Dendritic cell treated with granulocyte-macrophage colony-stimulating factor and Interleukin-4, amounts not matched to agents 40 ng/mL and 50 ng/mL, for 4 days (primary cell): ENCODE results near the gene WHAMM.
A peak's percentile ranks its signal among the peaks of the same experiment; 100 is the strongest.
"Not testable (repeated sequence)": the region's sequence is repeated elsewhere in the genome, so short reads cannot be mapped to it uniquely, and the experiment has no call there.

Experiments used
- H3K27ac Mint-ChIP-seq: one replicate; pipeline ENCODE4 v1.8.0; 2022; ENCODE audit warnings: mild to moderate bottlenecking, mixed read lengths
- H3K27me3 Mint-ChIP-seq: one replicate; pipeline ENCODE4 v1.8.0; 2022; ENCODE audit warnings: mild to moderate bottlenecking, mixed read lengths
- H3K36me3 Mint-ChIP-seq: one replicate; pipeline ENCODE4 v1.8.0; 2022; ENCODE audit warnings: low read depth, mixed read lengths
- H3K4me1 Mint-ChIP-seq: one replicate; pipeline ENCODE4 v1.8.0; 2022; ENCODE audit warnings: low read depth, mixed read lengths
- H3K4me3 Mint-ChIP-seq: one replicate; pipeline ENCODE4 v1.8.0; 2022; ENCODE audit warnings: mild to moderate bottlenecking, moderate library complexity, mixed read lengths
- H3K9me3 Mint-ChIP-seq: one replicate; pipeline ENCODE4 v1.8.0; 2022; ENCODE audit warnings: mixed read lengths
- intact Hi-C: fragments of 100-400 bp; cut with micrococcal nuclease; formaldehyde crosslinking; loops from one replicate; pipeline ENCODE4 v1.15.0; 2022

Gene WHAMM

GRCh38 chr15:82852941-82853561, 43.6 kb downstream of the WHAMM start:
- Mint-ChIP-seq H3K27ac (peak overlapping the region; percentile 62), H3K4me1 (peaks cover 47% of the 10 kb centered on the region), H3K36me3 (peaks cover 100% of the 10 kb centered on the region)

DNA sequence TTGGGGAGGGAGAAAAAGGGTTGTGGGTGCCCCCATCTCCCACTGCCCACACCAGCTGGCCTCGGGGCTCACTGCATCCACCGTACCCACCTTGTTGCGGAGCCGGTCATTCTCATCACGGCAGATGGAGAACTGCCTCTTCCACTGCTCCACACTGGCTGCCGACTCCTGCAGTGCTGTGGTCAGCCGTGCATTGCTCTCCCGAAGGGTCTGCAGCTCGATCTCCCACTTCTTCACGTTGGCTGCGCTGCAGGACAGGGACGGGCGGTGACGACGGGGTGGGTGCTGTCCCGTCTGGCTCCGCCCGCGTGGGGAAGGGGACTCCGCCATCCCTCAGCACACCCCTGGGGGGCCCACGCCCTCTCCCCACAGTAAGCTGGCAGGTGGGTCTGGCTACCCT, 45.1 kb downstream of the WHAMM start:
- Mint-ChIP-seq H3K36me3 (peaks cover 100% of the 10 kb centered on the region), H3K27ac (no peak overlapping the region), H3K4me1 (peaks cover 43% of the 10 kb centered on the region), H3K9me3 (no peaks in the 10 kb centered on the region), H3K27me3 (no peaks in the 10 kb centered on the region), H3K4me3 (no peak overlapping the region)
- intact Hi-C loops = loop anchor here (5.0 kb wide), 1 partner anchor 133 kb away; the partner anchor contains the start of gene RAMAC

More at GRCh38 chr15:82852941-82853561, 43.6 kb downstream of the WHAMM start:
- Mint-ChIP-seq H3K27me3 (no peaks in the 10 kb centered on the region), H3K4me3 (no peak overlapping the region), H3K9me3 (no peaks in the 10 kb centered on the region)
- intact Hi-C loops = loop anchor here (5.0 kb wide), 1 partner anchor 134 kb away; the partner anchor contains the start of gene RAMAC

GRCh38 chr15:82855286-82856100, 46.1 kb downstream of the WHAMM start:
- no peak overlapping the region for H3K4me3 Mint-ChIP-seq
- H3K27ac Mint-ChIP-seq = no peak overlapping the region
- no peaks in the 10 kb centered on the region for H3K27me3 Mint-ChIP-seq
- H3K9me3 Mint-ChIP-seq = no peaks in the 10 kb centered on the region
- intact Hi-C loops = no loop called here
- peaks cover 100% of the 10 kb centered on the region for H3K36me3 Mint-ChIP-seq
- peaks cover 34% of the 10 kb centered on the region for H3K4me1 Mint-ChIP-seq

DNA sequence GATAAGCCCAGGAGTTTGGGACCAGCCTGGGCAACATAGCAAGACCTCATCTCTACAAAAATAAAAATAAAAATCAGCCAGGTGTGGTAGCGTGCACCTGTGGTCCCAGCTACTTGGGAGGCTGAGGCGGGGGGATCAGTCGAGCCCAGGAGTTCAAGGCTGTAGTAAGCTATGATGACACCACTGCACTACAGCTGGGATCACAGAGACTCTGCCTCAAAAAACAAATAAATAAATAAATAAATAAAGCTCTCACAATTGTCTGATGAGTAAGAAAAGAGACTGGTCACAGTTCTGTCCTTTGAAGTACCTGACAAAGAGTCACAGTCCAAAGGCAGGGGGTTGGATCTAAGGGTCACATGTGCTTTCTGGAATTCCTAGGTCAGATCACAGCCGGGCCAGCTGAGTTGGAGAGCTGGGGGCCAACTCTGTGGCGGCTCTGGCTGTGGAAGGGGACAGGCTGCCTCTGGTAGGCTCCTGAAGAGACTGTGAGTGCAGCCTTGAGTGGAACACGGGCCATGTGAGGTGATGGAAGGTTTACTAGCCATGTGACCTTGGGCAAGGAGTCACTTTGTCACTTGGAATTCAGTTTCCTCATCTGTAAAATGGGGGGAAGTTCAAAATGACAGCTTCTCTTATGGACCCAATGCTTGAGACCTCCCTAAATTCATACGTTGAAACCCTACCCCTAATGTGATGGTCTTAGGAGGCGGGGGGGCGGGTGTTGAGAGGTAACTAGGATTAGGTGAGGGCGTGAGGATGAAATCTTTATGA, 47.2 kb downstream of the WHAMM start:
- Mint-ChIP-seq H3K27ac (no peak overlapping the region), H3K4me3 (no peak overlapping the region), H3K9me3 (no peaks in the 10 kb centered on the region), H3K4me1 (peaks cover 30% of the 10 kb centered on the region), H3K27me3 (no peaks in the 10 kb centered on the region), H3K36me3 (peaks cover 100% of the 10 kb centered on the region)
- intact Hi-C loops = no loop called here

DNA sequence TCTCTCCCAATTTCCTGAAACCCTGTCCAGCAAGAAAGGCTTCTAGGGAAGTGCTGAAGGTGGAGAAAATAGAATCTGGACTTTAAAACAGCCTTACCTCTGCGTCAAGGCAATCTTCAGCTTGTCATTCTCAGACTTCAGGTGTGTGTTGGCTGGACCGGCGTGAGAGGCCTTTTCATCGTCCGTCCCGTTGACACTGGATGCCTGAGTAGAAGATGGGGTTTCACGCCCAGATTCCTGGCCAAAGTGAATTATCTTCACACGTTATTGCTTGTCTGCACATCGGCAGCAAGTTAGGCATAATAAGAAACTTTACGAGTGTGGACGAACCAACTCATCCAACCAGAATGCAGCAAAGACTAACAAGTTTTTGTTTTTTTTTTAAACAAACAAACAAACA, 49.5 kb downstream of the WHAMM start:
- H3K9me3 Mint-ChIP-seq = no peaks in the 10 kb centered on the region
- intact Hi-C loops = no loop called here
- no peaks in the 10 kb centered on the region for H3K27me3 Mint-ChIP-seq
- peaks cover 96% of the 10 kb centered on the region for H3K36me3 Mint-ChIP-seq
- no peak overlapping the region for H3K4me3 Mint-ChIP-seq
- H3K4me1 Mint-ChIP-seq = peaks cover 17% of the 10 kb centered on the region
- H3K27ac Mint-ChIP-seq = no peak overlapping the region

- Mint-ChIP-seq H3K36me3 (peaks cover 90% of the 10 kb centered on the region), H3K4me3 (no peak overlapping the region), H3K27ac (no peak overlapping the region), H3K9me3 (no peaks in the 10 kb centered on the region), H3K4me1 (no peaks in the 10 kb centered on the region), H3K27me3 (no peaks in the 10 kb centered on the region)
- intact Hi-C loops = no loop called here
Measured at GRCh38 chr15:82862886-82863285, 53.5 kb downstream of the WHAMM start.

DNA sequence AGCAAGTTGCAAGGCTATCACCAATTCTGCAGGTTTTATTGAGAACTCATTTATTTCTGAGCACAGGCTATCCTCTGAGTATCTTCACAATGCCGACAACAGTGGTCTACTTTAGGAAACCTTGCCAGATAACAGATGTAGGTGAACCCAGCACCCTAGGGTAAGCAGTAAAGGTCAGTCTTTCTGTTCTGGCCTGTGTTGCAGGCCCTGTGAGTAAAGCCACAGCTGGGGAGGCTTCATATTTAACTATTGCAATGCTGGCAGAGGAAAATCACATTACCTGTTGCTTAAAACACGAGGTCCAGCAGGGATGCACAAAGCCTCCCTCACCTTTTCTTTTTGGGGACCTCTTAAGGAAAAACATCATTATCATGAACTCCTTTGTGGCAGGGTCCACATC, 55.5 kb downstream of the WHAMM start:
- H3K36me3 Mint-ChIP-seq = peaks cover 85% of the 10 kb centered on the region
- intact Hi-C loops = no loop called here
- no peaks in the 10 kb centered on the region for H3K27me3 Mint-ChIP-seq
- no peak overlapping the region for H3K27ac Mint-ChIP-seq
- no peaks in the 10 kb centered on the region for H3K4me1 Mint-ChIP-seq
- no peaks in the 10 kb centered on the region for H3K9me3 Mint-ChIP-seq
- H3K4me3 Mint-ChIP-seq = no peak overlapping the region

GRCh38 chr15:82865581-82865980, 56.2 kb downstream of the WHAMM start:
- H3K27ac Mint-ChIP-seq, H3K4me3 Mint-ChIP-seq, H3K27me3 Mint-ChIP-seq, H3K9me3 Mint-ChIP-seq, H3K4me1 Mint-ChIP-seq, intact Hi-C loops: not testable (repeated sequence)
- H3K36me3 Mint-ChIP-seq = peaks cover 85% of the 10 kb centered on the region

DNA sequence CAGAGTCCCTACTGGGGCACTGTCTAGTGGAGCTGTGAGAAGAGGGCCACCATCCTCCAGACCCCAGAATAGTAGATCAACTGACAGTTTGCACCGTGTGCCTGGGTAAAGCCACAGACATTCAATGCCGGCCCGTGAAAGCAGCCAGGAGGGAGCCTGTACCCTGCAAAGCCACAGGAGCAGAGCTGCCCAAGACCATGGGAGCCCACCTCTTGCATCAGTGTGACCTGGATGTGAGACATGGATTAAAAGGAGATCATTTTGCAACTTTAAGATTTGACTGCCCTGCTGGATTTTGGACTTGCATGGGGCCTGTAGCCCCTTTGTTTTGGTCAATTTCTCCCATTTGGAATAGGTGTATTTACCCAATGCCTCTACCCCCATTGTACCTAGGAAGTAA, 56.6 kb downstream of the WHAMM start:
- H3K27ac Mint-ChIP-seq, H3K27me3 Mint-ChIP-seq, H3K4me1 Mint-ChIP-seq, intact Hi-C loops, H3K9me3 Mint-ChIP-seq, H3K4me3 Mint-ChIP-seq: not testable (repeated sequence)
- H3K36me3 Mint-ChIP-seq = peaks cover 85% of the 10 kb centered on the region

DNA sequence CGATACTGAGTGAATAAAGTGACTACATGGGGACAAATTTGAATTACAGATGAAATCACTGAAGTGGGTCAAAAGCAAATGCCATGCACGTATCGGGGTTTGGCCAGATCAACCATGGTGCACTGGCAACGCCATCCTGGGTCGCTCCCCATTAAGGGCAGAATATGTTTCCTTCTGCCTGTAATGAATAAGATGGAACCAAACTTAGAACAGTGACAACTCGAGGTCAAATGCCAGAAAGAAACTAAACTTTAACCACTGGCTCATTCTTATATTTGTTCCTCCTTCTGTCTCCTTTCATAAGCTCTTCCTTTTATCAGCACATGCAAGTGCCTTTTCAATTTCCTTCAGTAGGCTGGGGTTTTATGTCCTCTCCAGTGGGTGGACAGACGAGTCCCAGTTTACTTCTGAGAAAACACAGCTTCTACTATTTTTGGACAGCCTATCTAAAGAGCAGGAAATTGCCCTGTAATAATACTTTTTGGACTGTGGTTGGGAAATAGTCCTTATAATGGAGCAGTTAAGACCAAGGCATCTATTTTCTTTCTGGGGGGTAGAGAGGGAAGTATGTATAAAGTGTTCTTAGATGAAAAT, 61.4 kb downstream of the WHAMM start:
- peaks cover 39% of the 10 kb centered on the region for H3K4me1 Mint-ChIP-seq
- no peaks in the 10 kb centered on the region for H3K27me3 Mint-ChIP-seq
- H3K4me3 Mint-ChIP-seq = no peak overlapping the region
- intact Hi-C loops = loop anchor here (5.0 kb wide), 1 partner anchor 116 kb away; the partner anchor contains the start of gene RAMAC
- H3K9me3 Mint-ChIP-seq = no peaks in the 10 kb centered on the region
- peak overlapping the region; percentile 72 for H3K27ac Mint-ChIP-seq
- peaks cover 92% of the 10 kb centered on the region for H3K36me3 Mint-ChIP-seq

GRCh38 chr15:82871358-82871757, 61.9 kb downstream of the WHAMM start:
- H3K9me3 Mint-ChIP-seq = no peaks in the 10 kb centered on the region
- no peaks in the 10 kb centered on the region for H3K27me3 Mint-ChIP-seq
- intact Hi-C loops = loop anchor here (5.0 kb wide), 1 partner anchor 116 kb away; the partner anchor contains the start of gene RAMAC
- peak overlapping the region; percentile 72 for H3K27ac Mint-ChIP-seq
- peaks cover 92% of the 10 kb centered on the region for H3K36me3 Mint-ChIP-seq
- peaks cover 39% of the 10 kb centered on the region for H3K4me1 Mint-ChIP-seq
- no peak overlapping the region for H3K4me3 Mint-ChIP-seq

DNA sequence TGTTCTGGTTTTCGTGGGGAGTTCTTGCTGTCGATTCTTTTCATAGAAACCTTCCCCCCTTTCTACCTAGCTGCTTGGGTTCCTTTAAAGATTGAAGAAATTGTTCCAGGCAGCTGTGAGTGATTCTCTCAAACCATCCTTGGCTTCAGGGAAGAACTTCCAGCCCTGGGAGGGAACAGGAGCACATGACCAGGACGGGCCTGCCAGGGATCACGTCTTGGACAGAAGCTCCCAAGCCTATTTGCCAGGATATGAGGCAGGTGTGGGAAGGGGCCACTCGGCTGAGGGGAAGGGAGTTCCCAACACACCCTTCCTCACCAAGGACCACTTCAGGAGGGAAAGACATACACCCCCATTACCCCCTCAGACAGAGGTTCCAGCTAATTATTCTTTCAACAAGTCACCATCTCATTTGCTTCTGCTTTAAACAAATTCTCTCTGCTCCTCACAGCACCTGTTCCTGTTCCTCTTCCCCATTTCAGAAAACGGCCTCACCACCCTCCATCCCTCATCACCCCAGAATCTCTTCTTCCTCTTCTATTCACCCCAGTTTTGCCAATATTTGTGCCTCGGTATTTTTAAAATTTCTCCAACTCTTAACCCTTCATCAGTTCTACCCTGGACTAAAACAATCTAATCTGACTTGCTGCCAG, 62.5 kb downstream of the WHAMM start:
- H3K36me3 Mint-ChIP-seq = peaks cover 88% of the 10 kb centered on the region
- peaks cover 39% of the 10 kb centered on the region for H3K4me1 Mint-ChIP-seq
- H3K4me3 Mint-ChIP-seq = no peak overlapping the region
- peak overlapping the region; percentile 72 for H3K27ac Mint-ChIP-seq
- intact Hi-C loops = loop anchor here (5.0 kb wide), 1 partner anchor 115 kb away; the partner anchor contains the start of gene RAMAC
- H3K9me3 Mint-ChIP-seq = no peaks in the 10 kb centered on the region
- no peaks in the 10 kb centered on the region for H3K27me3 Mint-ChIP-seq

- Mint-ChIP-seq H3K4me1 (peaks cover 39% of the 10 kb centered on the region), H3K4me3 (no peak overlapping the region), H3K9me3 (no peaks in the 10 kb centered on the region), H3K27me3 (no peaks in the 10 kb centered on the region), H3K27ac (no peak overlapping the region), H3K36me3 (peaks cover 89% of the 10 kb centered on the region)
- intact Hi-C loops = loop anchor here (5.0 kb wide), 1 partner anchor 114 kb away; the partner anchor contains the start of gene RAMAC
Measured at GRCh38 chr15:82873000-82873680, 63.7 kb downstream of the WHAMM start.
